ENCODE measurements around the gene ZFYVE28. TPM values are rescaled to one million over a fixed set of nuclear protein-coding genes. Genes with fewer than 3 reads are reported as not detected.

The ZFYVE28 gene
- total and polyA plus RNA-seq, 2 experiments from 2014 or later, result 4.6 to 9.6 TPM

- WGBS, 2 experiments (ENCODE audit: low coverage in 1 of 2, low lambda C conversion rate in 2 of 2, missing lambda C conversion rate in 2 of 2), result 53% methylated on average over 3 of the region's 3 CpGs
- DNase-seq, result no peak
- Histone ChIP-seq H4K20me1 (ENCODE audit: insufficient read depth) (no peaks in the 10 kb centered on the region), H3K4me1 (ENCODE audit: insufficient read depth) (no peaks in the 10 kb centered on the region), H3K36me3 (ENCODE audit: low read depth) (no peaks in the 10 kb centered on the region), H3K4me3 (no peak overlapping the region), H3K27ac (no peak overlapping the region), H3F3A (ENCODE audit: insufficient read depth) (no peaks in the 10 kb centered on the region), H3K27me3 (replicated peaks; ENCODE audit: insufficient read depth) (no peaks in the 10 kb centered on the region), H3K9me2 (ENCODE audit: insufficient read depth) (no peaks in the 10 kb centered on the region), H2AFZ (no peak overlapping the region), H3K9me3 (ENCODE audit: low read depth) (no peaks in the 10 kb centered on the region), H3K79me2 (ENCODE audit: insufficient read depth) (no peaks in the 10 kb centered on the region), H3K4me2 (ENCODE audit: unreplicated experiment) (no peak overlapping the region), H3K9ac (no peak overlapping the region)
- TF ChIP-seq EZH2phosphoT487 (IDR thresholded peaks at IDR 0.05; ENCODE audit: insufficient read depth, low read depth), result no peak
- no peak for TF ChIP-seq EZH2 (IDR thresholded peaks at IDR 0.05; ENCODE audit: insufficient read depth, poor library complexity, severe bottlenecking)
- in situ Hi-C loops (cut with MboI), result loop anchor here (10.0 kb wide), 1 partner anchor 222 kb away; no protein-coding TSS in a partner anchor
Measured at GRCh38 chr4:2446656-2447564, 28.5 kb upstream of the ZFYVE28 start.

DNA sequence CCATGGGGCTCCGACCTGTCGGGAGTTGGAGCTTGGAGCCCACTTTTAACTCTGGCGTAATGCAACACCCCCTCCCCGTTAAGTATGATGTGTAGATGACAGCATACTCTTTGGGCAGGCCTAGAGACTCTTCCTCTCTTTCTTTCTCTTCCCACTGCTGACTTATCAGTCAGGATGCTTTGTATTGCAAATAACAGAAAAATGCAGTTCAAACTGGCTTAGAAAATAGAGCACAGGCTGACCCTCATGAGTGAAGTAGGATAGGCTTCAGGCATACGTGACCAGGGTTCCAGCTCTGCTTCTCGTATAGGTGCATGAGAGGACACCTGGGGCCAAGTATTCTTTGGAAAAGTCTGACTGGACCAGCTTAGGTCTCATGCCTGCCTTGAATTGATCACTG is 27.1 kb upstream of the ZFYVE28 start:
- Histone ChIP-seq H3K9me3 (ENCODE audit: low read depth) (no peaks in the 10 kb centered on the region), H3K9ac (no peak overlapping the region), H3K36me3 (ENCODE audit: low read depth) (no peaks in the 10 kb centered on the region), H3K27ac (no peak overlapping the region), H3K4me1 (ENCODE audit: insufficient read depth) (no peaks in the 10 kb centered on the region), H4K20me1 (ENCODE audit: insufficient read depth) (no peaks in the 10 kb centered on the region), H3K79me2 (ENCODE audit: insufficient read depth) (no peaks in the 10 kb centered on the region), H2AFZ (no peak overlapping the region), H3F3A (ENCODE audit: insufficient read depth) (no peaks in the 10 kb centered on the region), H3K4me2 (ENCODE audit: unreplicated experiment) (no peak overlapping the region), H3K27me3 (replicated peaks; ENCODE audit: insufficient read depth) (no peaks in the 10 kb centered on the region), H3K9me2 (ENCODE audit: insufficient read depth) (no peaks in the 10 kb centered on the region), H3K4me3 (no peak overlapping the region)
- DNase-seq, result no peak
- in situ Hi-C loops (cut with MboI), result loop anchor here (10.0 kb wide), 1 partner anchor 221 kb away; no protein-coding TSS in a partner anchor
- TF ChIP-seq EZH2phosphoT487 (IDR thresholded peaks at IDR 0.05; ENCODE audit: insufficient read depth, low read depth) (no peak), EZH2 (IDR thresholded peaks at IDR 0.05; ENCODE audit: insufficient read depth, poor library complexity, severe bottlenecking) (no peak)
- WGBS, 2 experiments (ENCODE audit: low coverage in 1 of 2, low lambda C conversion rate in 2 of 2, missing lambda C conversion rate in 2 of 2), result 65 to 77% methylated on average over 6 of the region's 6 CpGs

GRCh38 chr4:2445130-2445529 is 26.7 kb upstream of the ZFYVE28 start:
- no peaks in the 10 kb centered on the region for H4K20me1 ChIP-seq (ENCODE audit: insufficient read depth)
- TF ChIP-seq EZH2phosphoT487 (IDR thresholded peaks at IDR 0.05; ENCODE audit: insufficient read depth, low read depth) (no peak), EZH2 (IDR thresholded peaks at IDR 0.05; ENCODE audit: insufficient read depth, poor library complexity, severe bottlenecking) (no peak)
- no peak overlapping the region for H3K9ac ChIP-seq
- H3K4me2 ChIP-seq (ENCODE audit: unreplicated experiment), result no peak overlapping the region
- H2AFZ ChIP-seq, result no peak overlapping the region
- no peak for DNase-seq
- H3K79me2 ChIP-seq (ENCODE audit: insufficient read depth), result no peaks in the 10 kb centered on the region
- H3K27ac ChIP-seq, result no peak overlapping the region
- no peak overlapping the region for H3K4me3 ChIP-seq
- no peaks in the 10 kb centered on the region for H3K4me1 ChIP-seq (ENCODE audit: insufficient read depth)
- no peaks in the 10 kb centered on the region for H3F3A ChIP-seq (ENCODE audit: insufficient read depth)
- H3K9me3 ChIP-seq (ENCODE audit: low read depth), result no peaks in the 10 kb centered on the region
- in situ Hi-C loops (cut with MboI), result loop anchor here (10.0 kb wide), 1 partner anchor 220 kb away; no protein-coding TSS in a partner anchor
- no peaks in the 10 kb centered on the region for H3K9me2 ChIP-seq (ENCODE audit: insufficient read depth)
- no peaks in the 10 kb centered on the region for H3K27me3 ChIP-seq (replicated peaks; ENCODE audit: insufficient read depth)
- WGBS, 2 experiments (ENCODE audit: low coverage in 1 of 2, low lambda C conversion rate in 2 of 2, missing lambda C conversion rate in 2 of 2), result 91 to 94% methylated on average over 9 of the region's 9 CpGs
- no peaks in the 10 kb centered on the region for H3K36me3 ChIP-seq (ENCODE audit: low read depth)

DNA sequence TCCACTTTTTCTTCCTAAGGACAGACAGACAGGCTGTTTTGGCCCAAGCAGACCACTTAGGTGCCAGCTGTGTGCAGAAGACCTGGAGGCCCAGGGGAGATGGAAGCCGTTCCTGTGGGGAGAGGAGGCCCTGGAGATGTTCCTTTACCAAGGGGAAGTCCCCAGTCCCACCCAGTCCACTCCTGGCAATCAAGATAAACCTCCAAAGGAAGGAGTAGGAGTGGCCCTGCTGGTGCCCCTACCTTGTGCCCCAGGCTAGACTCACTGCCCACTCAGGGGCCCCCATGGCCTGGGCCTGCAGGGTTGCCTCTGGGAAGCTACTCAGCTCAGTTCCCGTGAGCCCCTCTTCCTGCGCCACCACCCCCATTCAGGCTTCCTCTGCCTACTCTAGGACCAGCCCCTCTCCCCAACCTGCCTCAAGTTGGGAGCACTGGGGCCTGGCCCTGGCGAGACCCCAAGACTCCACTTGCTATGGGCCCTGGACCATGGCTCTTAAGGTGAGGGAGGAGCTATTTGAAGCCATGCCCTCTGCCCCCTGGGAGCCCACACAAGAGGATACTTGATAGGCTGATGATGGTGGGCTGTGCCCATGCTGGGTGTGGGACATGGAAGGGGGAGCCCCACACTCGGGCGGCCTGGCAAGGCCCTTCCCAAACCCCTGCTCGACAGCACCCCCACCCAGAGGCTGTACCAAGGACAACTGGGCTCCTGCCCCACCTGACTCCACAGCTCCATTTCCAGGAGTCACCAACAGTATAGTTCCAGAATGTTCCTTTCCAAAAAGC is 25.7 kb upstream of the ZFYVE28 start:
- H3K9me3 ChIP-seq (ENCODE audit: low read depth), result no peaks in the 10 kb centered on the region
- no peak overlapping the region for H3K27ac ChIP-seq
- H3K79me2 ChIP-seq (ENCODE audit: insufficient read depth), result no peaks in the 10 kb centered on the region
- no peaks in the 10 kb centered on the region for H3F3A ChIP-seq (ENCODE audit: insufficient read depth)
- H3K4me1 ChIP-seq (ENCODE audit: insufficient read depth), result no peaks in the 10 kb centered on the region
- H3K4me3 ChIP-seq, result no peak overlapping the region
- 63 to 72% methylated on average over 7 of the region's 7 CpGs for WGBS, 2 experiments (ENCODE audit: low coverage in 1 of 2, low lambda C conversion rate in 2 of 2, missing lambda C conversion rate in 2 of 2)
- H3K27me3 ChIP-seq (replicated peaks; ENCODE audit: insufficient read depth), result no peaks in the 10 kb centered on the region
- no peaks in the 10 kb centered on the region for H3K36me3 ChIP-seq (ENCODE audit: low read depth)
- in situ Hi-C loops (cut with MboI), result loop anchor here (10.0 kb wide), 1 partner anchor 219 kb away; no protein-coding TSS in a partner anchor
- H3K9ac ChIP-seq, result no peak overlapping the region
- H2AFZ ChIP-seq, result no peak overlapping the region
- no peaks in the 10 kb centered on the region for H4K20me1 ChIP-seq (ENCODE audit: insufficient read depth)
- TF ChIP-seq EZH2 (IDR thresholded peaks at IDR 0.05; ENCODE audit: insufficient read depth, poor library complexity, severe bottlenecking) (no peak), EZH2phosphoT487 (IDR thresholded peaks at IDR 0.05; ENCODE audit: insufficient read depth, low read depth) (no peak)
- H3K9me2 ChIP-seq (ENCODE audit: insufficient read depth), result no peaks in the 10 kb centered on the region
- H3K4me2 ChIP-seq (ENCODE audit: unreplicated experiment), result no peak overlapping the region
- DNase-seq, result no peak
